NCI-H446 treated with DMSO at 0.1 percent for 48 hours (cell line): ENCODE results near the gene ABHD1.
A peak's percentile ranks its signal among the peaks of the same experiment; 100 is the strongest.
"Not testable (repeated sequence)": the region's sequence is repeated elsewhere in the genome, so short reads cannot be mapped to it uniquely, and the experiment has no call there.

Experiments used
- DNase-seq: peaks from one replicate; lab custom pipeline; 2025; lab: John Stamatoyannopoulos, UW

The ABHD1 gene

GRCh38 chr2:27110603-27111352 lies 12.8 kb upstream of the ABHD1 start:
- DNase-seq, result not testable (repeated sequence)

GRCh38 chr2:27111392-27112078 lies 12.1 kb upstream of the ABHD1 start:
- not testable (repeated sequence) for DNase-seq

DNA sequence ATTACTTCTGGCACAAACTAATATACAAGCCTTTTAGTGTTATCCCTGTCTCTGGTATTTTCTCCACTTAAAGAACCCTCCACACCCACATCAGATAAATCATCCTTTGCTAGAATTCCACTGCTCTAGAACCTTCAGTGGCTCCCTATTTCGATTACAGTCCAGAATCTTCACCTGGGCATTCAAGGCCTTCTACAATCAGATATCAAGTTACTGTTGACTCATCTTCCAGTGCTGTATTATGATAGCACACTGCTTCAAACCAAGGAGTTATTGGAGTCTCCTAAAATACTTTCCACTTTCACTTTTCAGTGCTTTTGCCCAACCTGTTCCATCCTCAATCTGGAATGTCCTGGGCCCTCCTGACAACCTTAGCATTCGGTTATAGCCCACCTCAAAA lies 8.1 kb upstream of the ABHD1 start:
- DNase-seq, result no peak

- DNase-seq, result no peak
Measured at GRCh38 chr2:27117995-27118524, 5.6 kb upstream of the ABHD1 start.

DNA sequence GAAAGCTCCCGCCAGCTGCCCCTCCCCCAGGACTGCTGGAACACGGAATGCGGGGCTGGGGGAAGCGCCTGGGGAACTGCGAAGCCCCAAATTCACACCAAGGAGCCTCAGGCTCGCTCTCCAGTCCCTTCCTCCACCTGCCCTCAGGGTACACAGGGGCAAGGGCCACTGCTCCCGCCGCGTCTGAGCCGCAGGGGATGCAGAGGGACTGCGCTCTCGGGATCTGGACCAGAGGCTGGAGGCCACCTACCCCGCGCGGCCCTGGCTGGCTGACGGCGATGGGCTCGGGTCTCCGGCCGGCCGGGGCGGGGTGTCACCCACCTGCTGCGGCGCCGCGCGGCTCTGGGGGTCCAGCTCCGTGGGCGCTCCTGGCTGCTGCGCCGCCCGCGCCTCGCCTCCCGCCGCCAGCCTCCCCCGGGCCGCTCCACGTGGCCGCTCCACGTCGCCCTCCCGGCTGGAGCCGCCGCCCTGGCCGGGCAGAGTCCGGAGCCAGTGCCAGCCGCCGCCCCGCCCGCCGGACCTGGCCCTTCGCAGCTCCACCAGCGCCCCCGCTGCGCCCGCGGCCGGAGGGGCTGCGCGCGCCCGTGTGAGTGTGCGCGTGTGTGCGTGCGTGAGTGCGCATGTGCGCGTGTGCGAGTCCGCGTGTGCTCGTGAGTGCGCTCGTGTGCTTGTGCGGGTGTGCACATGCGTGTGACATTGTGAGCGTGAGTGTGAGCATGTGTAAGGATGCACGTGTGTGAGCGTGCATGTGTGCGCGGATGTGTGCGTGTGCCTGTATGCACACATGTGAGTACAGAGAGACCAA lies 4.9 kb upstream of the ABHD1 start, which contains the start of gene CGREF1:
Gene CGREF1 (minus strand): TSS at position 604 of the 805 bp plus-strand sequence. CDS start 14,762 bp downstream, outside the sequence.
- no peak for DNase-seq

DNA sequence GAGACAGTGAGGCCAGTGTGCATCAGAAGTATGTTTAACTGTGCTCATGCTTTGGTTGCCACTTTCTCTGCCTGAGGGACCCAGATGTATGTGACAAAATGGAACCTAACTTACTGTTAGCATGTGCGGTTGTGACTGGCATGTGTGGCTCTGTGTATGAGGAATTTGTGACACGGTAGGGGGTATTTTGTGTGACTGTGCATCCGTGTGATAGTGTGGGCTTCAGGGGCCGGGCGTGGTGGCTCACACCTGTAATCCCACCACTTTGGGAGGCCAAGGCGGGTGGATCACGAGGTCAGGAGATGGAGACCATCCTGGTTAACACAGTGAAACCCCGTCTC lies 4.3 kb upstream of the ABHD1 start:
- not testable (repeated sequence) for DNase-seq

- DNase-seq, result no peak
Measured at GRCh38 chr2:27121906-27122305, 1.7 kb upstream of the ABHD1 start.

DNA sequence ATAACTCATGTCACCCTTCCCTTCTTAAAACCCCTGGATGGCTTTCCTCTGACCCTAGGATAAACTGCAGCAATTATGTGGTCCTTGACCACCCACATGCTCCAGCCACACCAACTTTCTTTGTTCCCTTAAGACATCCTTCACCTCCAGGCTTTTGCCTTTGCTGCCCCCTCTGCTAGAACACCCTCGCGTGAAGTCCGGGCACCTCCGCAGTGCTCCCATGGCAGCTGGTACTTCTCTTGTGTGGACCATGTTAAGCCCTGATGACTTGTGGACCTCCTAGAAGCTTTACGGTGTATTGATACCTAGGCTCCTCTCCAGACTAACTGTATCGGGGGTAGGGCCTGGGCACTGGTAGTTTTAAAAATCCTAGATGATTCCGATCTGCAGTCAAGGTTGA lies 824 bp upstream of the ABHD1 start:
- DNase-seq, result no peak

GRCh38 chr2:27125104-27125503 lies 1.5 kb downstream of the ABHD1 start:
- no peak for DNase-seq

DNA sequence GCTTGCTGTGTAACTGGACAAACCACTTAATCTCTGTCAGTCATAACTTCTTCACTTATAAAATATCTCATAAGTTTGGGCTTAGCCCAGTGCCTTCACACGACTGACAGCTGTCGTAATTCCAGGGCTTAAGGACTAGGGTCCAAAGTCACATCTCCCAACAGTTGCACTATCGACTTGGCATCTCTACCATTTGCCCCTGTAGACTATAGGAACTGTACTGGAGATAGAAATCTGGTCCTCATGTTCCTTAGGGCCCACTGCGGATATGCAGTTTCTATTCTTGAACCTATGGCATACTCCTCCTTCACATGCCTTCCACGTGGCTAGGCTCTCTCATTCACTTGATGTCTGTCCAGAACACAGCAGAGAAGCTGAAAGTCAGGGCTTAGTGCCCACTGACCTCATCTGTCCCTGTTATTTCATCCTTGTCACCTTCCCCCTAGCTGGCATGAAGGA lies 2.7 kb downstream of the ABHD1 start:
- DNase-seq, result no peak

DNA sequence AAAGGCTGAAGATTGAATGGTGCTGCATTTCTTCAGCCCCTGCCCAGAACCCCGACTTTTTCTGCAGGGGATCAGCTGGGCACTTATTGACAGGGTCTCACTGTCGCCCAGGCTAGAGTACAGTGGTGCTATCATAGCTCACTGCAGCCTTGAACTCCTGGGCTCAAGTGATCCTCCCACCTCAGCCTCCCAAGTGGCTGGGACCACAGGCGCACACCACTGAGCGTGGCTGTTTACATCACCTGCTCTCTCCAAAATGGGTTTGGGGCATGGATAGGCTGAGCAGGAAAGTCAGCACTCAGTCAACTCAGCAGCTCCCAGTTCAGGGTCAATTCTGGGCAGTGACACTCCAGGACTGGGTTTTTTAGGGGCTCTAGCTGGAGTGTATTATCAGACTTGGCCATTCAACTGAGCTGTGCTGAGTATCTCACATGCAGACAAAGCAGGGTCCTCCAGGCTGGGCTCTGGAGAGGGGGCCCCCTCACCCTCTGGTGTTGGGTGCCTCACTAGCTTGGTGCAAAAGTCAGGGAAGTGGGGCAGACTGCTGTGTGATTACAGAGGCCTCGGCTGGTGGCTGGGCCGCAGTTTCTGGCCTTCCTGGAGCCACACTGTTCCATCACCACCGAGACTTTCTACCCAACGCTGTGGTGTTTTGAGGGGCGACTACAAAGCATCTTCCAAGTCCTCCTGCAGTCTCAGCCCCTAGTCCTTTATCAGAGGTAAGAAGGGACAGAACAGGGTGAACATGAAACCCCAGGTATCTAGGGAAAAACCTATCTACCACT lies 4.5 kb downstream of the ABHD1 start:
- no peak for DNase-seq

DNA sequence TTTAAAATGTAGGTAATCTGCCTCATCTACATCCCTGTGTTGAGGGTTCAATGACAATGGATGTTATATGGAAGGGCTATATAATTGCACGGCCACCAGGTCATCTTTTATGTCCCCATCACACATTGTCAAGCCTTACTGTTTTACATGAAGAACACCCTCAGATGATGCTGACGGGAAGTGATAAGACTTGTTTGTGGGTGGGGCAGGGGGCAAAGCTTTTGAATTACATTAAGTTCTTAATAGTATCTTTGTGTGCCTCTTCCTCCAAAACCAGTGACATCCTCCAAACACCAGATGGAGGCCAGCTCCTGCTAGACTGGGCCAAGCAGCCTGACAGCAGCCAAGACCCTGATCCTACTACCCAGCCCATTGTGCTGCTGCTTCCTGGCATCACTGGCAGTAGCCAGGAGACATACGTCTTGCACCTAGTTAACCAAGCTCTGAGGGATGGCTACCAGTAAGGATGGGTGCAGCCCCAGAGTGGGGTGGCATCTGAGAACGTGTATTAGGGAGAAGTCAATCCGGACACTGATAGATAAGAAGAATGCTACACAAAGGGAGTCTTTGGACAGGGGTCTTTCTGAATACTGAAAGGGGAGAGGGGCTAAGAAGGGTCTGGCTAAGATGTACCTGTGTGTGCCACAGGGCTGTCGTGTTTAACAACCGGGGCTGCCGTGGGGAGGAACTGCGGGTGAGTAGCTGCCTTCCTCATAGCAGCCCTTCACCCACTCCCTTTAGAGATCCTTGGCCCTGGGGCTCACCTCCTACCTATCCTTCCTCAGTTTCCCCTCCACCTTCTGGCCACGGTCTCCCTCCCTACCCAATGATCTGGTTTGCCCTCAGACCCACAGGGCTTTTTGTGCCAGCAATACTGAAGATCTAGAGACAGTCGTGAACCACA lies 5.3 kb downstream of the ABHD1 start:
- DNase-seq, result no peak

DNA sequence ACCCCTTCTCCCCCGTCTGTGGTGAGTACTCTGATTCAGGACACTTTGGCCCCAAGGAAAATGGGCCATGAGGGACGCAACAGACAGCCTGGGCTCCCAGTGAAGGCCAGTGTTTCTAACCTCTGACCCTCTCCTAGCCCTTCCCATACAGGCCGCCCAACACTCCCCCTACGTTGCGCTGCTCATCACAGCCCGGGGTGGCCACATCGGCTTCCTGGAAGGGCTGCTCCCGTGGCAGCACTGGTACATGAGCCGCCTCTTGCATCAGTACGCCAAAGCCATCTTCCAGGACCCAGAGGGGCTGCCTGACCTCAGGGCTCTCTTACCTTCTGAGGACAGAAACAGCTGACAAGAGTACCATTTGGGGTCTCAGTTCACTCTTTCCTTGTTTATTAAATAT lies 6.8 kb downstream of the ABHD1 start:
- no peak for DNase-seq

GRCh38 chr2:27131429-27131828 lies 7.8 kb downstream of the ABHD1 start:
- no peak for DNase-seq

- DNase-seq, result no peak
Measured at GRCh38 chr2:27133195-27133875, 9.7 kb downstream of the ABHD1 start.

GRCh38 chr2:27133905-27134780 lies 10.5 kb downstream of the ABHD1 start, which contains the start of gene PREB:
Gene PREB, minus strand, starts transcription at chr2:27134636. Its CDS starts 215 bp downstream, at chr2:27134421.
- DNase-seq, result peak; percentile 86

- no peak for DNase-seq
Measured at GRCh38 chr2:27134781-27135477, 11.3 kb downstream of the ABHD1 start.

GRCh38 chr2:27135478-27135955 lies 11.9 kb downstream of the ABHD1 start:
- DNase-seq, result no peak
